GM13977 (cell line): ENCODE results near the gene PLN.

ENCODE experiments used
- DNase-seq: peaks from one replicate; pipeline ENCODE4 v3.0.0; 2012; ENCODE audit warnings: low spot score
- in situ Hi-C: fragments of 300-500 bp; cut with MboI; formaldehyde crosslinking; loops from one replicate; pipeline ENCODE4 v1.12.0; 2022; ENCODE audit warnings: low sequenced_read_pairs, low pct_unique_long_range_greater_than_20kb, mixed read lengths, inconsistent platforms; ENCODE audit not compliant: unreplicated experiment
- TF ChIP-seq, protein P1 (sequence below): IDR thresholded peaks from 2 replicates; pipeline ENCODE4 v1.5.1; 2012; ENCODE audit warnings: mild to moderate bottlenecking, control low read depth; ENCODE audit not compliant: insufficient read depth; ENCODE audit errors: extremely low read depth, missing control alignments

Gene PLN

DNA sequence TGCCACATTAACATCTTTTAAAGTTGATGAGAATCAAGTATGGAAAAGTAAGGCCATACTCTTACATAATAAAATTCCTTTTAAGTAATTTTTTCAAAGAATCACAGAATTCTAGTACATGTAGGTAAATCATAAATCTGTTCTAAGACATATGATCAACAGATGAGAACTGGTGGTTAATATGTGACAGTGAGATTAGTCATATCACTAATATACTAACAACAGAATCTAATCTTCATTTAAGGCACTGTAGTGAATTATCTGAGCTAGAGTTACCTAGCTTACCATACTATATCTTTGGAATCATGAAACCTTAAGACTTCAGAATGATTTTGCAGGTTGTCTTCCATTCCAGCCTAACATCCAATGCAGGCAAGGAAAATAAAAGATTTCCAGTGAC is 11.6 kb downstream of the PLN start:
- DNase-seq = no peak
- in situ Hi-C loops = loop anchor here (10.0 to 25.0 kb wide), 2 partner anchors 228 to 275 kb away; no protein-coding TSS in a partner anchor
- TF ChIP-seq, protein P1, sequence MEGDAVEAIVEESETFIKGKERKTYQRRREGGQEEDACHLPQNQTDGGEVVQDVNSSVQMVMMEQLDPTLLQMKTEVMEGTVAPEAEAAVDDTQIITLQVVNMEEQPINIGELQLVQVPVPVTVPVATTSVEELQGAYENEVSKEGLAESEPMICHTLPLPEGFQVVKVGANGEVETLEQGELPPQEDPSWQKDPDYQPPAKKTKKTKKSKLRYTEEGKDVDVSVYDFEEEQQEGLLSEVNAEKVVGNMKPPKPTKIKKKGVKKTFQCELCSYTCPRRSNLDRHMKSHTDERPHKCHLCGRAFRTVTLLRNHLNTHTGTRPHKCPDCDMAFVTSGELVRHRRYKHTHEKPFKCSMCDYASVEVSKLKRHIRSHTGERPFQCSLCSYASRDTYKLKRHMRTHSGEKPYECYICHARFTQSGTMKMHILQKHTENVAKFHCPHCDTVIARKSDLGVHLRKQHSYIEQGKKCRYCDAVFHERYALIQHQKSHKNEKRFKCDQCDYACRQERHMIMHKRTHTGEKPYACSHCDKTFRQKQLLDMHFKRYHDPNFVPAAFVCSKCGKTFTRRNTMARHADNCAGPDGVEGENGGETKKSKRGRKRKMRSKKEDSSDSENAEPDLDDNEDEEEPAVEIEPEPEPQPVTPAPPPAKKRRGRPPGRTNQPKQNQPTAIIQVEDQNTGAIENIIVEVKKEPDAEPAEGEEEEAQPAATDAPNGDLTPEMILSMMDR = no peak

DNA sequence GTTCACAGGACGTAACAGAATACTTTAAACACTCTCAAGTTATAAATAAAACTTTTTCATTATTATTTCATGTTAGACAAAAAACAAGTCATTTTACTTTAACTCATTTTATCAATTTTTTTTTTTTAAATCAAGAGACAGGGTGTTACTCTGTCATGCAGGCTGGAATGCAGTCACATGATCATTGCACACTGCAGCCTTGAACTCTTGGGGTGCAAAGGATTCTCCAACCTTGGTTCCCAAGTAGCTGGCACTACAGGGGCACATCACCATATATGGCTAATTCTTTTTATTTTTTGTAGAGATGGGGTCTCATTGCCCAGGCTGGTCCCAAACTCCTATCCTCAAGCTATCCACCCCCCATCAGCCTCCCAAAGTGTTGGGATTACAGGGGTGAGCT is 14.2 kb downstream of the PLN start:
- no peak for DNase-seq
- in situ Hi-C loops = loop anchor here (25.0 kb wide), 1 partner anchor 225 kb away; no protein-coding TSS in a partner anchor
- TF ChIP-seq, protein P1 = no peak

DNA sequence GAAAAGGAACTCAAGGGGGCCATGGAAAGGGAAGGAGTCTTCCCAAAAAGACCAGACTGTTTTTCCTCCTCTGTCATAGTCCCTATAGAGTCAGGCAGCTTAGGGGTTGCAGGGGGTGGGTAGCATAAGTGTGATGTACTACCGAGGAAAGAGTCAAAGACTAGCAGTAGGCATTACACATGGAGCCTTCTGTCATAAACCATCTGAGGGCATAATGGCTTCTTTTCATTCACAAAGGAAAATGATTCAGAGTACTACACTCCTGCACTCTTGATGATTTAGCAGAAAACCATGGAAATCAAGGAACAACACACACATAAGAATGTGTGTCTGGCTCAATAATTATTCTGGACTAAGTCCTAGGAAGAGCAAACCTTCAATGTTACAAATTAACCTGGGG is 14.9 kb downstream of the PLN start:
- TF ChIP-seq, protein P1 = no peak
- DNase-seq = no peak
- in situ Hi-C loops = loop anchor here (25.0 kb wide), 1 partner anchor 224 kb away; no protein-coding TSS in a partner anchor

DNA sequence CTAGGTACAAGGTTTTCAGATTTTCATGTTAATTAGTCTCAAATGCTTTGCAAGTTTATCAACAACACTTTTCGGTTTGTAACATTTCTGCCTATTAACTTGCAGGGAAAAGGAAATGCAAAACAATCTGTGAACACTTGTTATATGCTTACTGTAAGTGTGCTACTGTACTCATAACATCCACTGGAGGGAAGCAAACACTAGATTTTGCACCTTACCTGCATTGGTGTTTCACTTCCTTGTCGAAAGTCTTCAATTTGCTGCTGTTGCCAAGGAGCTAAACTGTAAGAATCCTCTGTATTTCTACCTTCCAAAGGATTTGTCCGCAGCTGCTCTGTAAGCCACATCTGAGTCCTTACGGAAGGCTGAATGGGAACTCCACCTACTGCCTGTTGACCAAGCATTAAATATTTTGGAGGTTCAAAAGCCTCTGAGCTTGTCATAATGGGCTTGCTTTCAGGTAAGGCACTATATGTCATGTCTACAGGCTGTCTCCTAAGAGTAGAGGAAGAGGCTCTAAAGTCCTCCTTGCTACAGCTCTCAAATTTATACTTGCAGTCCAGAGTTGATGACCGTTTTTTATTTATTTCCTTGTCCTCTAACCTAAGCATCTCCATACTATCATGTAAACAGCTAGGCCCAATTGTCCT is 17.3 kb downstream of the PLN start:
- in situ Hi-C loops = loop anchor here (25.0 kb wide), 1 partner anchor 222 kb away; no protein-coding TSS in a partner anchor
- TF ChIP-seq, protein P1 = peak; percentile 71
- peak; percentile 60 for DNase-seq

DNA sequence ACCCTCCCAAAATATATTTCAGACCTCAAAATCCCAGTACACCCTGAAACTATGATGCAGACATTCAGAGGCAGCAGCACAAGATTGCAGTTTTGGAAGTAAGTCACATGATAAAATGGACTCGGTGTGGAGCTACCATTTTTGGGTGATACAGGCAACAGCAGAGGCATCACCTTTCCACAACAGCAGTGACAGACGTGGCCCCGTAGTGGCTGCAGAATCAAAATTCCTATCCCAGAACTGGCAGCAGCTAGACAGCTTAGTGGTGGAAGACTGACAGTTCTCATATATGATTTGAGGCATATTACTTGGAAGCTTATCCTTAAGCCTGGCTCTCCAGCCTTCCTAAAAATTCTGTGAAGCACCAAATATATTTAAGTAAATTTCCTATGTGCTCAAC is 19.9 kb downstream of the PLN start:
- in situ Hi-C loops = loop anchor here (25.0 kb wide), 1 partner anchor 219 kb away; no protein-coding TSS in a partner anchor
- TF ChIP-seq, protein P1 = no peak
- DNase-seq = no peak

DNA sequence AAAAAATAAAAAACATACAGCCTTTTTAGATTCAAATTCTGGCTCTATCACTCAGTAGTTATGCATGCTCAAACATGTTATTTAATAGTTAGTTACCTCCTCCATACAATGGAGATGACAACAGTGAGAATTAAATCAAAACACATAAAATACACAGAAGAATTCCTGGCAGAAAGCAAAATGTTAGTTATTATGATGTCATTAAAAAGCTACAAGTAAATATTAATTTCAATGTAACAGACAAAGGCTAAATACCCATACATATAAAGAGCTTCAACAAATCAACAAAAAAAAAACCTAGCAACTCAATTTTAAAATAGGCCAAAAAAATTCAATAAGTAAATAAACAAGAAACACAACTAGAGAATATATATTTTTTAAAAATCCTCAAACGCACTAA is 21.4 kb downstream of the PLN start:
- in situ Hi-C loops = loop anchor here (25.0 kb wide), 1 partner anchor 218 kb away; no protein-coding TSS in a partner anchor

More for the DNA sequence above, 21.4 kb downstream of the PLN start:
- TF ChIP-seq, protein P1 = no peak
- no peak for DNase-seq
